Smooth muscle cell (in vitro differentiated cells): ENCODE data around the gene MTM1. TPM values are rescaled to one million over a fixed set of nuclear protein-coding genes. Genes with fewer than 3 reads are reported as not detected.

Source experiments
- DNase-seq: peaks from one replicate; lab custom pipeline; 2025; ENCODE audit not compliant: unreplicated experiment; lab: John Stamatoyannopoulos, UW
- H2AFZ ChIP-seq: fragments of 200-600 bp; sonication (generic); 2 replicates; pipeline ENCODE4 v1.6.0; 2016; ENCODE audit warnings: antibody characterized with exemption, low read depth, mild to moderate bottlenecking
- H3F3A ChIP-seq: fragments of 200-600 bp; sonication (generic); 2 replicates; pipeline ENCODE4 v1.6.0; 2017; ENCODE audit warnings: antibody characterized with exemption, low read depth
- H3K27ac ChIP-seq: fragments of 200-600 bp; sonication (generic); 2 replicates; pipeline ENCODE4 v1.5.1; 2016; ENCODE audit warnings: low read depth, mild to moderate bottlenecking
- H3K27me3 ChIP-seq: fragments of 200-600 bp; sonication (generic); 2 replicates; pipeline ENCODE4 v1.6.1; 2016; ENCODE audit warnings: low read depth, mild to moderate bottlenecking
- H3K36me3 ChIP-seq: fragments of 200-600 bp; sonication (generic); 2 replicates; pipeline ENCODE4 v1.5.1; 2016; ENCODE audit warnings: low read depth
- H3K4me1 ChIP-seq: fragments of 200-600 bp; sonication (generic); 2 replicates; pipeline ENCODE4 v1.5.1; 2016; ENCODE audit warnings: low read depth
- H3K4me2 ChIP-seq: fragments of 200-600 bp; sonication (generic); 2 replicates; pipeline ENCODE4 v1.6.0; 2016; ENCODE audit warnings: mild to moderate bottlenecking
- H3K4me3 ChIP-seq: fragments of 200-600 bp; sonication (generic); 2 replicates; pipeline ENCODE4 v1.5.1; 2016; ENCODE audit warnings: mild to moderate bottlenecking
- H3K79me2 ChIP-seq: fragments of 200-600 bp; sonication (generic); 2 replicates; pipeline ENCODE4 v1.6.0; 2016; ENCODE audit warnings: low read depth, mild to moderate bottlenecking
- H3K9ac ChIP-seq: fragments of 200-600 bp; sonication (generic); 2 replicates; pipeline ENCODE4 v1.6.0; 2016; ENCODE audit warnings: low read depth
- H3K9me3 ChIP-seq: fragments of 200-600 bp; sonication (generic); replicated peaks from 2 replicates; pipeline ENCODE4 v1.5.1; 2016; ENCODE audit warnings: low read depth
- H4K20me1 ChIP-seq: fragments of 200-600 bp; sonication (generic); 2 replicates; pipeline ENCODE4 v1.6.0; 2016; ENCODE audit warnings: low read depth
- CTCF ChIP-seq: fragments of 200-600 bp; sonication (generic); IDR thresholded peaks from 2 replicates; pipeline ENCODE4 v1.5.1; 2017; ENCODE audit warnings: borderline replicate concordance, mild to moderate bottlenecking, antibody characterized with exemption; ENCODE audit not compliant: insufficient read depth, poor library complexity, severe bottlenecking
- WGBS: methylation state at CpG from one replicate; pipeline ENCODE4 v1.1.7; 2016; ENCODE audit warnings: low lambda C conversion rate; 5-methylcytosine and 5-hydroxymethylcytosine counted together
- polyA plus RNA-seq: library from polyadenylated mRNA; unstranded; fragments of >200 nt; fragmentation: Nextera tagmentation; extraction: Ambion mirVana; gene quantifications from 2 replicates; pipeline ENCODE4 v1.2.1, GENCODE V29; 2016
- total RNA-seq: library from RNA; depleted of rRNA; stranded (reverse); fragments of >200 nt; gene quantifications from 2 replicates; pipeline ENCODE4 v1.2.3, GENCODE V29; 2014

Gene MTM1
- total and polyA plus RNA-seq, 2 experiments from 2014 or later = 5.1 to 12.9 TPM

GRCh38 chrX:150688911-150689451 is 120.6 kb downstream of the MTM1 start:
- no peak for DNase-seq
- H2AFZ ChIP-seq = no peak overlapping the region
- H4K20me1 ChIP-seq = no peaks in the 10 kb centered on the region
- H3K4me1 ChIP-seq = peaks cover 2% of the 10 kb centered on the region
- peak overlapping the region; percentile 13 for H3K9ac ChIP-seq
- H3K9me3 ChIP-seq = no peaks in the 10 kb centered on the region
- no peak for TF ChIP-seq CTCF
- peak overlapping the region; percentile 68 for H3K27ac ChIP-seq
- H3K27me3 ChIP-seq = no peaks in the 10 kb centered on the region
- no peaks in the 10 kb centered on the region for H3K79me2 ChIP-seq
- no peaks in the 10 kb centered on the region for H3K36me3 ChIP-seq
- H3F3A ChIP-seq = no peaks in the 10 kb centered on the region
- H3K4me3 ChIP-seq = no peak overlapping the region
- 48% methylated on average over 5 of the region's 5 CpGs for WGBS
- no peak overlapping the region for H3K4me2 ChIP-seq

GRCh38 chrX:150690126-150690525 is 121.7 kb downstream of the MTM1 start:
- no peak overlapping the region for H2AFZ ChIP-seq
- H4K20me1 ChIP-seq = no peaks in the 10 kb centered on the region
- no peaks in the 10 kb centered on the region for H3K27me3 ChIP-seq
- H3K4me2 ChIP-seq = no peak overlapping the region
- no peak for TF ChIP-seq CTCF
- H3K4me1 ChIP-seq = peaks cover 3% of the 10 kb centered on the region
- no peak overlapping the region for H3K9ac ChIP-seq
- peak overlapping the region; percentile 65 for H3K27ac ChIP-seq
- H3K4me3 ChIP-seq = no peak overlapping the region
- H3K79me2 ChIP-seq = no peaks in the 10 kb centered on the region
- no peaks in the 10 kb centered on the region for H3K36me3 ChIP-seq
- H3F3A ChIP-seq = no peaks in the 10 kb centered on the region
- no peaks in the 10 kb centered on the region for H3K9me3 ChIP-seq
- no peak for DNase-seq

- no peak overlapping the region for H2AFZ ChIP-seq
- no peaks in the 10 kb centered on the region for H3K27me3 ChIP-seq
- H4K20me1 ChIP-seq = no peaks in the 10 kb centered on the region
- H3K9ac ChIP-seq = peak overlapping the region; percentile 81
- H3K27ac ChIP-seq = peak overlapping the region; percentile 89
- TF ChIP-seq CTCF = no peak
- no peak for DNase-seq
- 45% methylated on average over 5 of the region's 5 CpGs for WGBS
- H3K4me2 ChIP-seq = peak overlapping the region; percentile 85
- H3K36me3 ChIP-seq = no peaks in the 10 kb centered on the region
- peaks cover 4% of the 10 kb centered on the region for H3K79me2 ChIP-seq
- H3K9me3 ChIP-seq = no peaks in the 10 kb centered on the region
- no peaks in the 10 kb centered on the region for H3F3A ChIP-seq
- H3K4me3 ChIP-seq = peak overlapping the region; percentile 55
- peaks cover 3% of the 10 kb centered on the region for H3K4me1 ChIP-seq
Measured at GRCh38 chrX:150692296-150692695, 123.9 kb downstream of the MTM1 start.

GRCh38 chrX:150692831-150693724 is 124.7 kb downstream of the MTM1 start, which contains the start of gene MTMR1:
MTMR1 (plus strand) TSS chrX:150693396; CDS start chrX:150693531, 135 bp downstream.
- DNase-seq = no peak
- H3K4me1 ChIP-seq = peaks cover 3% of the 10 kb centered on the region
- no peaks in the 10 kb centered on the region for H3K9me3 ChIP-seq
- H3K27ac ChIP-seq = peak within 1 kb of the TSS; percentile 93
- TF ChIP-seq CTCF = no peak
- H3K27me3 ChIP-seq = no peaks in the 10 kb centered on the region
- no peaks in the 10 kb centered on the region for H3K36me3 ChIP-seq
- peak within 1 kb of the TSS; percentile 86 for H3K9ac ChIP-seq
- H3K4me2 ChIP-seq = peak within 1 kb of the TSS; percentile 90
- no peak within 1 kb of the TSS for H2AFZ ChIP-seq
- no peaks in the 10 kb centered on the region for H4K20me1 ChIP-seq
- peaks cover 5% of the 10 kb centered on the region for H3K79me2 ChIP-seq
- peak within 1 kb of the TSS; percentile 57 for H3K4me3 ChIP-seq
- H3F3A ChIP-seq = no peaks in the 10 kb centered on the region
- WGBS = 42% methylated on average over 39 of the region's 92 CpGs
